NCI-H2107 treated with DMSO at 0.1 percent for 48 hours (cell line): ENCODE measurements around the gene CCNI.
"Not testable (repeated sequence)": the region's sequence is repeated elsewhere in the genome, so short reads cannot be mapped to it uniquely, and the experiment has no call there.

Experiments used
- DNase-seq: peaks from one replicate; lab custom pipeline; 2025; ENCODE audit not compliant: unreplicated experiment; lab: John Stamatoyannopoulos, UW

The CCNI gene

DNA sequence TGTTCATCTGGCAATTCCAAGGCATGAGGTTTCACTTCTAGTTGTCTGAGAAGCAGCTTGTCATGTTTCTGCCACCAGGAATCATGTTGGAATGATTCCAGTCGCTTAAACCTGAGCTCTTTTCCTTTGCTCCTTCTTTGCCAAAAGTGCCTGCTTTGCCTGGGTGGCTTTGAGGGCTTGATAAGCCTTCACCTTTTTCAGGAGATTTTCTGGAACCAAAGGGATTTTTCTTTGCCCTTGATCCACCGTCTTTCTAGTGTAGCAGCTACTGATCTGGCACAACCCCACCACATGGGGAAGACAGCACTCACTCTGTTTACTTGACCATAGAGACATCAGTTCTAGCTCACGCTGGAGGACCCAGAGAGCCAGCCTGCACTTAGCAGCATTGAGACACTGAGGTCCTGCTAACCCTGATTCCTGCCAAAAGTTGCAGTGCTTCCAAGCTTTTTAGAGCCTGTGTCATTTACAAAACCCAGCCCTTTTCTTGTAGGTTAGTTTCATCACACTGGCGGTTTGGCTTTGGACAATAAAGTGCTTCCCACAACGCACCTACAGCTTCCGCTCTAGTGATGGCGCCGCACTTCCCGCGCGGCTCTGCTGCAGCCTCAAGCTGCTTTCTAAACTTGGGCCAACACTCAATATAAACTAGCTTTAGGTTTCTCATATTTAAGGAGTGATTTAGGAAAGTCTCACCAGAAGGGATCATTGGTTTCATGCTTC, 7.3 kb upstream of the CCNI start:
- no peak for DNase-seq

DNA sequence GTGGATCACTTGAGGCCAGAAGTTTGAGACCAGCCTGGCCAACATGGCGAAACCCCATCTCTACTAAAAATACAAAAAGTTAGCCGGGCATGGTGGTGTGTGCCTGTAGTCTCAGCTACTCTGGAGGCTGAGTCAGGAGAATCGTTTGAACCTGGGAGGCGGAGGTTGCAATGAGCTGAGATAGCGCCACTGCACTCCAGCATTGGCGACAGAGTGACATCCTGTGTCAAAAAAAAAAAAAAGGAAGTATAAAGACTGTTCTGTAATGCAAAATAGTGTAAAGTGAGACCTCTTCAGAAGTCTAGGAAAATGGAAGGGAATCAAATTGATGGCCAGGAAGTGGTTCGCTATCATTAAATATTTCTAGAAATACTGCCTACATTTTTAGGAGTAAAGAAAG, 5.0 kb upstream of the CCNI start:
- not testable (repeated sequence) for DNase-seq

- no peak for DNase-seq
Measured at GRCh38 chr4:77079281-77079680, 3.5 kb upstream of the CCNI start.

GRCh38 chr4:77078401-77078800, 2.6 kb upstream of the CCNI start:
- DNase-seq, result no peak

DNA sequence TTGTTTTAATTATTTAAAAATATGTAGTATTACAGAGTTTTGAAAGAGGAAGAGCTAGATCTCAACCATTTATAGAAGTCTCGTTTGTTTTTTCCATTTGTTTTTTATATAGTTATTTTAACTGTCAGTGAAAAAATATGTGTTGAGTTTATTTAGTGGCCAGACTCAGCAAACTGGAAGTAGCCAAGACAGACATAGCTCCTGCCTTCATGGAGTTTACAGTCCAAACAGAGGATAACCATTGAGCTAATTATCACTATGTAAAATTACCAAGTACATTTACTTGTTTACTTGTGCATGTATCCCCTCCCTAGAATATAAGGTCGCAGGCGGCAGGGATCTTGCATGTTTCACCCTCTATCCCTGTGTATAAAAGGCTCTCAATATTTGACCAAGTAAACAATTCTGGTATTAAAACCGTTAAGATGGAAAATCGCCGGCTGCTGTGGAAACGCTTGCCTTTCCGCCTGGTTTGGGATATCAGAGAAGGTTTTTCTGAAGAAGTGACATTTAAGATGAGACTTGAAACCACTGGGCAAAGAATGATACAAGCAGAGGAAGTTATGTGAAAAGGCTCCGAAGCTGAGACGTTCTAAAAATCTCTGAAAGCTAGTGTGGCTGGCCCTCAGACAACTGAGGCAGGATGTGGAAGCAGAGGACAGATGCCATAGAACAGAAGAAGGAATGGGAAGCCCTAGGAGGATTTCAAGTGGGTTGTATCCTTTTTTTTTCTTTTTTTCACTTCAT, 1.3 kb upstream of the CCNI start:
- no peak for DNase-seq

DNA sequence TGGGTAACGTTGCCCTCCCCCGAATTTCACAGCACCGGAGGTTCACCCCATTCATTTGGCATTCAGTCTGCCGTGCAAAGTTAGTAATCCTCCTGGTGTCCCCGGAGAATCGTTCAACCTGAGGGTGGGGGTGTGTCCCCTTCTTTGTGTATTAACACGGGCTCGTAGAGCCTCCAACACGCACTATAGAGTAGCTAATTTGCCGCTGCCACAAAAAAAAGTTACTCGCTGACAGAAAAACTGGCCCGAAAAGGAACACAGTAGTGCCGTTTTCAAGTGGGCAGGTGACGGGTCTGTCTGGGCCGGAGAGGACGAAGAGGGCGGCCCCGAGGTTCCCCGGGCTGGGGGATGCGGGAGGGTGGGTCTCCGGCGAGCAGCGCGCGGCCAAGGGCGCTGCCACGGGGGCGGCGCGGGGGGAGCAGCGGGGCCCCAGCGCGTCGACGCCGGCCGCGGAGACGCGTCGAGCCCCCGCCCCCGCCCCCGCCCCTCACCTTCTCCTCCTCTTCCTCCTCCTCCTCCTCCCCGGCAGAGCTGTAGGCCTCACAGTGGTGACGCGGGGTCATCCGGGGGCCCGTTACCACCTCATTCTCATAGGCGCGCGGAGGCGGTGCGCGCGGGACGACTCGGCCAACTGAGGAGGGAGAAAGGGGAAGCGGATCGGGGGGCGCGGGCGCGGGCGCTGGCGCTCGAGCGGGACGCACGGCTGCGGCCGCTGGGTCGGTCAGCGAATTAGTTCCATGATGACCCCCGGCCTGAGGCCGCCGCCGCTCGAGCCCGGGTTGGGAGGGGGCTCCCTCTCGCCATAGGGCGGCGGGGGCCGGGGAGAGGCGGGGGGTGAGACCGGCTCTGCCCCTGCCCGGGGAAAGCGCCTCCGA, 571 bp downstream of the CCNI start:
- no peak for DNase-seq

DNA sequence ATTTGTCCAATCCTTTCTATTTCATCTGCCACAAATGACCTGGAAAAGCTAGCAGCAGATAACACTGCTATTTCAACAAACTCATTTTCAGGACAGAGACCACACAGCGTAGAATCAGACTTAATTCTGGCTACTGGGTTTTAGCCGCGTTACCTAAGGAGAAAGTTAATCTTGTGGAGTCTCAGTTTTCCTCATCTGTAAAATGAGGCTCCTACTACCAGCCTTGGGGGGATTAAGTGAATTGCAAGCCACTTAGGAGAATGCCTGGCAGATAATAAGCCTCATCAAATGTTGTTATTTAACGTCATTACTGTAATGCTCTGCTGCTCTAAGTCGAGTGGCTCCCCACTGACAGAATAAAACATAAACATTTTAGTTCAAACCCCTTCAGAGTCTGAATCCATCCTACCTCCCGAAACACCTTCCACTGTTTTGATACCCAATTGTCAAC, 1.4 kb downstream of the CCNI start:
- no peak for DNase-seq

- no peak for DNase-seq
Measured at GRCh38 chr4:77073981-77074380, 1.8 kb downstream of the CCNI start.

DNA sequence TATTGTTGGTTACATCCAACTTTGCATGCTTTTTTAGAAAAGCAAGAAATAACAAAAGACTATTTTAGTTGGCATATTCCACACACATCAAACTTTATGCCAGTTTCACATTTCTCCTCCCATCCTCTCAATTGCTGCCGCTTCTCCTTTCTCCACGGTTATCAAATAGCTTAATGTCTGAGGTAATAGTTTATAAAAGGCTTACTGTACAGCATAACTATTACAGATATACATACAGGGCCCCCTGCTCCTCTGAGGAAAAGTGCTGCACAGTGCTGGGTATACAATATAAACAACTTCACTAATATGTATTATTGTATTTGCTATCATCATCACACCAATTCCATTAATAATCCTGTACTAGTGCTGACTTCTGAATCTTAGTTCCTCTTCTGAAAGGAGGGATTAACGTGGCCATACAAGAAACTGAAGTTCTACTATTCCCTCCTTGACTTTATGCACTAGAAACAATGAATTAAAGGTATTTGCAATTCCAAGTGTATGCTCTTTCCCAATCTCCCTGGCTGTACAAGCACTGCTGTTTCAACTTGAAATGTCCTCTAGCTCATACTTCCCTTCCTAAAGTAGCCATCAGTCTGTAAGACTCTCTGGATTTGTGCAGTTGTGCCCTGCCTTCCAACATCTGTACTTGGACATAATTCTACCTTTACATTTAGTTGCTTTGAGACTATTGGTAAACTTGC, 2.5 kb downstream of the CCNI start:
- no peak for DNase-seq

DNA sequence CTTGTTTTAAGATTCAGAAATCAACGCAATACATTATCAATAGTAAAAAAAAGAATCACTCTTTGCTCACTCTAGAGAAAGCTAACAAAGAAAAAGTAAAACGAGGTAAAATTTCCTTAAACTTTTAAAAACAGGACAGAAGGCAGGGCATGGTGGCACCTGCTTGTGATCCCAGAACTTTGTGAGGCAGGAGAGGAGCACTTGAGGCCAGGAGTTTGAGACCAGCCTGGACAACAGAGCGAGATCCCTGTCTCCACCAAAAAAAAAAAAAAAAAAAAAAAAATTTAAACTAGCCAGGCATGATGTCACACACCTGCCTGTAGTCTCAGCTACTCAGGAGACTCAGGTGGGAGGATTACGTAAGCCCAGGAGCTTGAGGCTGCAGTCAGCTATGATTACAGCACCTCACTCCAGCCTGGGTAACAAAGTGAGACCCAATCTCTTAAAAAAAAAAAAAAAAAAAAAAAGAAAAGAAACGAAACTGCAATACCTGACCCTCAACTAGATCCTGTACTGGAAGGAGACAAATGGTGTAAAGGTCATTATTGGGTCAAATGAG, 3.5 kb downstream of the CCNI start:
- no peak for DNase-seq

DNA sequence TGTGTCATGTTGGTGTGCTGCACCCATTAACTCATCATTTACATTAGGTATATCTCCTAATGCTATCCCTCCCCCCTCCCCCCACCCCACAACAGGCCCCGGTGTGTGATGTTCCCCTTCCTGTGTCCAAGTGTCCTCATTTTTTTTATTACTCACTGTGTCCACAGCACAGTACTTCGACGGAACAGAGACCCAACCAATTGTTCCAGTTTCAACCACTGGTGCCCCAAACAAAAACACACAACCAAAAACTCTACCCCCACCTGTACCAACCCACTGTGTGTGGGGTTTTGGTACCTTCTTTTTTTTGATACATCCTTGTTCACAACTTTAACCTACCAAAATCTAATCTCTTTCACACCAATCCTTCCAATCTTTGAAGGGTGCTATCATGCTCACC, 6.3 kb downstream of the CCNI start:
- DNase-seq, result not testable (repeated sequence)

DNA sequence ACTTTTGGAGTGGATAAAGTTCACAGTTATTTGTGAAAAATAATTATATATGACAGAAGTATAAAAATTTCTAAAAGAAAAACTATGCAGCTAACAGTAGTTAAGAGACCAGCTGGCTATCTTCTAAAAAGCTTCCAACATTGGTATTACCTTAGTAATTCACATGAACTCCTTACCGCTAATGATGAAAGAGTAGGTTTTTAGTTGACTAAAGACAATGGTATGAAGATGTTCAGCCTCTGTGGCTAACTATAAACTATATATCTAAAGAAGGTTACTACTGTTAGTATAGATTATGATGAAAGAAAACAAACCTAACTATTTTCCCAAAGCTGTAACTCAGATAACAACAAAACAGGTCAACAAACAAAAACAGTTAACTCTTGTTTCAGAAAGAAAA, 10.4 kb downstream of the CCNI start:
- no peak for DNase-seq

- DNase-seq, result no peak
Measured at GRCh38 chr4:77062856-77063255, 12.9 kb downstream of the CCNI start.

DNA sequence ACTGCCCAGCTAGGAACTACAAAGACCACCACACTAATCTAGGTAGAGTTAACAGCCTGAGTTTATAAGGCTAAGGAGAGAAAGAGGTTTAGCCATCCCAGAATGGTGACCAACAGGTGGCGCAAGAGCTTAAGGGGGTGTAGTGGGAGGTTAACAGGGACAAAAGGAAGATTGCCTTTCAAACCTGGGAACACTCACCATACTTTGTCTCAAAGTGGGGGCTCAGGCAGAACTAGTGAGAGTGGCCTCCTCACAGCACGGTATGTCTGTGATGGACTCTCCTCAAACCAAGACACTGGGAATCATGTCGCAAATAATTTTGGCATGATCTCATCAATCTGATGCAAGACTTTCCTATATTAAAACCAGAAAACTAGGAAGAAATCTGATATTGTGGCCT, 23.4 kb downstream of the CCNI start:
- no peak for DNase-seq

GRCh38 chr4:77050962-77051361, 24.8 kb downstream of the CCNI start:
- no peak for DNase-seq

DNA sequence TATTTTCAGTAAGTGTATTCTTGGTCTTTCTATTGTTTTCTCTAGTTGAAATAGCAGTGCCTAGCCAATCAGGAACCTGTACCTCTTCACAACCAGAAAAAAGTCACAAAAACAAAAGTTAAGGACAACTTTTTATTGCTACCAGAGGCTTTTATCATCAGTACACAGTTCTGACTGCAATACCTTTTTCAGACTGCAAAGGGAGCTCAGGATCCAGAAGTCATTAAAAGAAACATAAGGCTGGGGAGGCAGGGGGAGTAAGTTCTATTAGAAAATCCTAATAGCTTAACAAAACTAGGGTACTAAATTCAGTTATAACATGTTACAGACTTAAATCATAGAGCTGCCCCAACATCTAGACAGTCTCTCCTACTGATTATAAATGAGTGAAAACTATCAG, 28.8 kb downstream of the CCNI start:
- no peak for DNase-seq

DNA sequence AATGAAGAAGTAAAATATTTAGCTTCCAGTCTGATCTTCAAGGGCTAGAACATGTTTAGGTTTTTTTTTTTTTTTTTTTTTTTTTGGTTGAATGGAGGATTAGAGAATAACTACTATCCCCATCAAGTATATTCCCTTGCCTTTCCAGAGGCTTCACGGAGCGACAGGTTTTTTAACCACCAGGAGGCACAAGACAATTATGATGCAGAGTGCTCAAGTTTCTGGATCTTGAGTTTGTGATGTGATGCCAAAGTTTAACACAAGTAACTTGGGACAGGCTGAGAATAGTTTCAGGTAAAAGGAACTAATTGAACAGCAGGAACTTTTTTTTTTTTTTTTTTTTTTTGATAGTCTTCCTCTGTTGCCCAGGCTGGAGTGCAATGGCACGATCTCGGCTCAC, 30.3 kb downstream of the CCNI start:
- DNase-seq, result no peak

GRCh38 chr4:77044461-77045150, 31.2 kb downstream of the CCNI start:
- DNase-seq, result no peak

- no peak for DNase-seq
Measured at GRCh38 chr4:77043507-77044136, 32.2 kb downstream of the CCNI start.
